GM18511 (cell line): ENCODE results near the gene SHTN1.

Experiments used
- ATAC-seq: cut with Tn5 transposase; IDR thresholded peaks from one replicate; pipeline ENCODE4 v1.9.1; 2021; ENCODE audit warnings: mild to moderate bottlenecking, moderate library complexity; ENCODE audit not compliant: unreplicated experiment

SHTN1 gene

GRCh38 chr10:116840389-116841075, 164.5 kb downstream of the SHTN1 start:
- ATAC-seq, result no peak

DNA sequence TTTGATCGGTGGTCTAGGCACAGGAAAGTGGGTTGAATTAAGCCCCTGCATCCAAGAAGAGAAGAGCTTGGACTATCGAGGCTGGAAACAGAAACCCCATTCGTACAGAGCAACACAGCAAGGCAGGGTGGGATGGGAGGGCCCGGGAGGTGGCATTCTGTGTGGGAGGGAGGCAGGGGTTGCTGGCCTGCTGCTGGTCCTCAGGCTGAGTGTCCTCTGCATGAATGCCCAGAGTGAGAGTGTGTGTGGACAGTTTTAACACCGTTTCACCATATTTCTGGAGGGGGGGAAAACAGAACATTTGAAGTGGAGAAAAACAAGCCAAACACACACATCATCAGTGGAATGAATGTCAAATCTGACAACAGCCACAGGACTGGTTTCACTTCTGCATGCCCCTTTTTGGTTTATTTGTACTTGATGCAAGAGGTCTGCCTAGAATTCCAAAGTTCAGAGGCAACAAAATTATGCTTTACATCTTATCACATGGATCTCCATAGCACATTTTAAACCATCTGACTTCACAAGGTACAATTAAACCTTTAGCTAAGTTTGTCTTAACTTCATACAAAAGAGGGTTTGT, 166.8 kb downstream of the SHTN1 start:
- peak; percentile 84 for ATAC-seq

- ATAC-seq, result no peak
Observed at GRCh38 chr10:116836902-116837523, 168.0 kb downstream of the SHTN1 start.

DNA sequence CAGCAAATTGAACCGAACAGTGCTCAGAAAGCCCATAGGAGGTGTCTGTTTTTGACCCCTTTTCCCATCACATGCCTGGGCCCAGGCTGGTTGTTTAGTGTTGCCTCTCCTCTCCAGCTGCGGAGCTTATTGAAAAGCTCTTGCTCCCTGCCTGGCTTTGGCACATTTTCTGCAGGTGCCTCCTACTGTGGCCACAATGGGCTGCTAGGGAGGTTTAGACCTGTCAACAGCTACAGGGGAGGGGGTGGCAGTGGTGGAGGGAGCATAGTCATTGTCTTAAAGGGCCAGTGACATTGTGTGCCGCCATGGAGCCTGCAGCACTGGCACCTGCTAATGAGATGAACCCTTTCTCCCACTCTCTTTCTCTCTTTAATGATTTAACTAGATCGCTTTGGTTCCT, 168.9 kb downstream of the SHTN1 start:
- ATAC-seq, result no peak

GRCh38 chr10:116835658-116836057, 169.3 kb downstream of the SHTN1 start:
- ATAC-seq, result no peak

- no peak for ATAC-seq
Observed at GRCh38 chr10:116833986-116834985, 170.7 kb downstream of the SHTN1 start.

DNA sequence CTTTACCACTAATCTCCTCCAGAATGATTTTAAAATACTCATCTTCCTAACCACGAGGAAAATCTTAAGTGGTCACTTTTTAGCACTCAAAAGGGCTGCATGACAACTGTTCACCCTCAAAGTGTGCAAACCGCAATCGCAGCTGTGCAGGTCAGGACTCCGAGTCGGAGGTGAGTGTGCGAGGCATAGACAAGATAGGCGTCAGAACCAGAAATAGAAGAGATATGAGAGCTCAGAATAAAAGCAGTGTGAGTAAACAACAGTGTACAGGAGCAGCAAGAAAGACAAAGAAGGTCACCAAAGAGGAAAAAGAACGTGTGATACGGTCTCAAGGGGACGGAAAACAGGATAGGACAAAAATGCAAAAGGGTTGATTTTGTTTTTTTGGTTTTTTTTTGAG, 173.2 kb downstream of the SHTN1 start:
- no peak for ATAC-seq
